HG03378 (cell line): ENCODE results near the gene KIZ.
"Not testable (repeated sequence)": the region's sequence is repeated elsewhere in the genome, so short reads cannot be mapped to it uniquely, and the experiment has no call there.

ENCODE experiments used
- ATAC-seq: cut with Tn5 transposase; IDR thresholded peaks from one replicate; pipeline ENCODE4 v1.9.1; 2021; ENCODE audit warnings: mild to moderate bottlenecking, moderate library complexity; ENCODE audit not compliant: unreplicated experiment

The KIZ gene

GRCh38 chr20:21136015-21136732 is 10.3 kb downstream of the KIZ start:
- no peak for ATAC-seq

- no peak for ATAC-seq
Measured at GRCh38 chr20:21137078-21137477, 11.2 kb downstream of the KIZ start.

- ATAC-seq = no peak
Measured at GRCh38 chr20:21139881-21140566, 14.1 kb downstream of the KIZ start.

GRCh38 chr20:21141825-21142224 is 15.9 kb downstream of the KIZ start:
- ATAC-seq = no peak

- no peak for ATAC-seq
Measured at GRCh38 chr20:21143194-21143890, 17.5 kb downstream of the KIZ start.

- ATAC-seq = no peak
Measured at GRCh38 chr20:21145424-21145823, 19.5 kb downstream of the KIZ start.

- no peak for ATAC-seq
Measured at GRCh38 chr20:21146215-21146614, 20.3 kb downstream of the KIZ start.

GRCh38 chr20:21147593-21147992 is 21.7 kb downstream of the KIZ start:
- no peak for ATAC-seq

- no peak for ATAC-seq
Measured at GRCh38 chr20:21149344-21149743, 23.5 kb downstream of the KIZ start.

GRCh38 chr20:21151791-21152190 is 25.9 kb downstream of the KIZ start:
- ATAC-seq = no peak

- no peak for ATAC-seq
Measured at GRCh38 chr20:21154692-21155091, 28.8 kb downstream of the KIZ start.

- no peak for ATAC-seq
Measured at GRCh38 chr20:21155268-21155667, 29.4 kb downstream of the KIZ start.

GRCh38 chr20:21156266-21156665 is 30.4 kb downstream of the KIZ start:
- ATAC-seq = no peak

- ATAC-seq = no peak
Measured at GRCh38 chr20:21157006-21157405, 31.1 kb downstream of the KIZ start.

GRCh38 chr20:21159658-21160380 is 33.9 kb downstream of the KIZ start:
- ATAC-seq = no peak

GRCh38 chr20:21161926-21162325 is 36.0 kb downstream of the KIZ start:
- ATAC-seq = no peak

GRCh38 chr20:21162631-21163030 is 36.7 kb downstream of the KIZ start:
- ATAC-seq = no peak

GRCh38 chr20:21166801-21167200 is 40.9 kb downstream of the KIZ start:
- ATAC-seq = no peak

GRCh38 chr20:21167261-21167660 is 41.4 kb downstream of the KIZ start:
- ATAC-seq = no peak

GRCh38 chr20:21168061-21168460 is 42.2 kb downstream of the KIZ start:
- not testable (repeated sequence) for ATAC-seq

GRCh38 chr20:21172626-21173025 is 46.7 kb downstream of the KIZ start:
- no peak for ATAC-seq
